Panc1 (cell line): ENCODE data around the gene SARNP. TPM values are rescaled to one million over a fixed set of nuclear protein-coding genes. Genes with fewer than 3 reads are reported as not detected.

Experiments used
- ATAC-seq: fragments of 200-7000 bp; cut with Tn5 transposase; 2 replicates; pipeline ENCODE4 v1.9.1; 2020; ENCODE audit warnings: mild to moderate bottlenecking, moderate library complexity
- BruUV-seq: library from RNA; stranded (reverse); fragments of 400-500 nt; replicated peaks from 2 replicates; lab custom pipeline; 2021; lab: Mats Ljungman, UMichigan
- CTCF ChIA-PET: fragments of 300-600 bp; sonication (Branson Sonifier 250); formaldehyde crosslinking; loops from one replicate; lab custom pipeline; 2022; ENCODE audit warnings: antibody characterized with exemption; lab: Charles Lee
- POLR2A ChIA-PET: fragments of 300-600 bp; sonication (Branson Sonifier 250); formaldehyde crosslinking; loops from one replicate; lab custom pipeline; 2022; ENCODE audit warnings: antibody characterized with exemption; lab: Charles Lee
- DNase-seq: peaks from one replicate; pipeline ENCODE4 v3.0.0-alpha.2; 2010; ENCODE audit warnings: low read depth, low spot score
- H3K27ac ChIP-seq: 2 replicates; pipeline ENCODE4 v1.5.1; 2011; ENCODE audit warnings: mild to moderate bottlenecking, low read length, inconsistent platforms
- H3K27me3 ChIP-seq: fragments of 200-500 bp; sonication (Bioruptor generic); 2 replicates; pipeline ENCODE4 v1.6.0; 2014; ENCODE audit warnings: low read length, inconsistent platforms; ENCODE audit not compliant: control insufficient read depth, insufficient read depth
- H3K36me3 ChIP-seq: fragments of 200-500 bp; sonication (Bioruptor generic); 2 replicates; pipeline ENCODE4 v1.5.1; 2014; ENCODE audit warnings: inconsistent platforms, mild to moderate bottlenecking, low read length, moderate library complexity; ENCODE audit not compliant: control insufficient read depth, insufficient read depth
- H3K4me1 ChIP-seq: 2 replicates; pipeline ENCODE4 v1.5.1; 2011; ENCODE audit warnings: inconsistent platforms, mild to moderate bottlenecking, low read length, moderate library complexity; ENCODE audit not compliant: control insufficient read depth, insufficient read depth
- H3K4me3 ChIP-seq, 2 experiments: 2 replicates each; pipeline ENCODE4 v1.5.1; 2011 to 2012; ENCODE audit warnings: low read depth in 2 of 2, low read length in 2 of 2, mild to moderate bottlenecking in 2 of 2, inconsistent platforms in 1 of 2, moderate library complexity in 1 of 2
- H3K9me3 ChIP-seq: fragments of 200-500 bp; sonication (Bioruptor generic); 2 replicates; pipeline ENCODE4 v1.5.1; 2014; ENCODE audit warnings: low read depth, mild to moderate bottlenecking, inconsistent platforms, low read length, moderate library complexity; ENCODE audit not compliant: control insufficient read depth, insufficient read depth
- CTCF ChIP-seq: fragments of 450-650 bp; IDR thresholded peaks from 2 replicates; pipeline ENCODE4 v1.5.1; 2017; ENCODE audit warnings: mild to moderate bottlenecking
- POLR2AphosphoS5 ChIP-seq: IDR thresholded peaks from 2 replicates; pipeline ENCODE4 v1.6.1; 2012; ENCODE audit warnings: mild to moderate bottlenecking, low read depth, low read length, moderate library complexity
- REST ChIP-seq, 2 experiments: IDR thresholded peaks; 2 replicates each; pipeline ENCODE4 v1.6.1; 2011 to 2012; ENCODE audit warnings: low read depth in 2 of 2, control low read depth in 1 of 2, low read length in 1 of 2, mild to moderate bottlenecking in 1 of 2, moderate library complexity in 1 of 2; ENCODE audit not compliant: insufficient read depth in 1 of 2
- SIN3A ChIP-seq: IDR thresholded peaks from 2 replicates; pipeline ENCODE4 v1.6.1; 2012; ENCODE audit warnings: low read depth, mild to moderate bottlenecking, low read length, moderate library complexity, borderline replicate concordance; ENCODE audit not compliant: insufficient read depth
- TCF7L2 ChIP-seq: IDR thresholded peaks from 2 replicates; pipeline ENCODE4 v1.6.1; 2011; ENCODE audit warnings: mild to moderate bottlenecking, low read depth, low read length, inconsistent platforms
- in situ Hi-C: cut with HindIII; loops from 2 replicates; pipeline ENCODE4 v1.10.0; 2016; ENCODE audit warnings: low sequenced_read_pairs, low pct_unique_long_range_greater_than_20kb
- intact Hi-C: fragments of 100-400 bp; cut with micrococcal nuclease; formaldehyde crosslinking; loops from one replicate; pipeline ENCODE4 v1.10.0; 2022; ENCODE audit not compliant: unreplicated experiment
- total RNA-seq: library from RNA; stranded (reverse); gene quantifications from one replicate; pipeline ENCODE4 v1.2.1, GENCODE V29; 2021; ENCODE audit not compliant: unreplicated experiment

The SARNP gene
- total RNA-seq, 1 experiment from 2014 or later = 69.3 TPM

GRCh38 chr12:55806982-55807381 is 10.5 kb downstream of the SARNP start:
- ChIA-PET CTCF (no interaction called here), POLR2A (no interaction called here)
- DNase-seq (no peak), ATAC-seq (no peak)
- intact Hi-C loops = no loop called here
- no TSS peak for BruUV-seq
- TF ChIP-seq POLR2AphosphoS5 (no peak), TCF7L2 (no peak), CTCF (no peak), REST (IDR thresholded peaks at IDR 0.05; ENCODE audit: insufficient read depth in 1 of 2, low read depth in 2 of 2, low read length in 1 of 2) (no peak), SIN3A (no peak)
- no peaks in the 10 kb centered on the region for H3K9me3 ChIP-seq
- H3K27ac ChIP-seq = no peak overlapping the region
- H3K4me1 ChIP-seq = no peaks in the 10 kb centered on the region
- no peaks in the 10 kb centered on the region for H3K27me3 ChIP-seq
- in situ Hi-C loops = no loop called here
- H3K36me3 ChIP-seq = peaks cover 7% of the 10 kb centered on the region
- H3K4me3 ChIP-seq = no peak overlapping the region

GRCh38 chr12:55797550-55797949 is 20.0 kb downstream of the SARNP start:
- ChIA-PET POLR2A (interaction anchor here (0.7 kb wide), 1 partner anchor 20 kb away, joined by 3 read pairs; the partner anchor contains the start of gene ORMDL2), CTCF (interaction anchor here (1.4 kb wide), 1 partner anchor 59 kb away, joined by 7 read pairs; no protein-coding TSS in a partner anchor)

More at GRCh38 chr12:55797550-55797949, 20.0 kb downstream of the SARNP start:
- Histone ChIP-seq H3K9me3 (no peaks in the 10 kb centered on the region), H3K4me1 (0 out of 2 replicates have a peak, but pooled peaks cover 3% of the 10 kb centered on the region), H3K36me3 (peaks cover 51% of the 10 kb centered on the region), H3K27ac (no peak overlapping the region), H3K4me3 (no peak overlapping the region), H3K27me3 (no peaks in the 10 kb centered on the region)
- no peak for ATAC-seq
- intact Hi-C loops (loop anchor here (2.0 kb wide), 1 partner anchor 59 kb away; no protein-coding TSS in a partner anchor), in situ Hi-C loops (no loop called here)
- no peak for DNase-seq
- TF ChIP-seq CTCF = no peak
- no peak for TF ChIP-seq TCF7L2
- TF ChIP-seq POLR2AphosphoS5 = no peak
- TF ChIP-seq SIN3A = no peak
- no peak for TF ChIP-seq REST (IDR thresholded peaks at IDR 0.05; ENCODE audit: insufficient read depth in 1 of 2, low read depth in 2 of 2, low read length in 1 of 2)
- no TSS peak for BruUV-seq
